IMR-90 (cell line): Measurements from ENCODE around the gene LYPD4. TPM values are rescaled to one million over a fixed set of nuclear protein-coding genes. Genes with fewer than 3 reads are reported as not detected.

Source experiments
- ATAC-seq: fragments of 200-7000 bp; cut with Tn5 transposase; 2 replicates; pipeline ENCODE4 v1.9.1; 2020; ENCODE audit warnings: low read depth, mild to moderate bottlenecking, moderate library complexity
- BruUV-seq: library from RNA; stranded (reverse); fragments of 400-500 nt; replicated peaks from 2 replicates; lab custom pipeline; 2021; lab: Mats Ljungman, UMichigan
- CTCF ChIA-PET: fragments of 300-600 bp; formaldehyde crosslinking; extraction: SDS; loops from one replicate; lab custom pipeline; 2021; ENCODE audit warnings: antibody characterized with exemption; lab: Yijun Ruan, JAX
- POLR2A ChIA-PET: fragments of 300-600 bp; sonication (Branson Sonifier 250); formaldehyde crosslinking; loops from one replicate; lab custom pipeline; 2022; ENCODE audit warnings: antibody characterized with exemption; ENCODE audit not compliant: unreplicated experiment; lab: Charles Lee
- DNase-seq: peaks from one replicate; pipeline ENCODE4 v3.0.0; 2013
- H2AFZ ChIP-seq: replicated peaks from 2 replicates; pipeline ENCODE3; 2013; ENCODE audit warnings: low read length, mild to moderate bottlenecking; ENCODE audit not compliant: poor library complexity
- H2AK5ac ChIP-seq: 2 replicates; pipeline ENCODE4 v1.6.1; 2013; ENCODE audit warnings: low read depth, low read length, inconsistent platforms
- H2AK9ac ChIP-seq: replicated peaks from 2 replicates; pipeline ENCODE3; 2013; ENCODE audit warnings: mild to moderate bottlenecking, low read depth, low read length, moderate library complexity; ENCODE audit not compliant: poor library complexity
- H2BK120ac ChIP-seq: 2 replicates; pipeline ENCODE4 v1.6.1; 2013; ENCODE audit warnings: low read depth, low read length, inconsistent platforms
- H2BK15ac ChIP-seq: 3 replicates; pipeline ENCODE4 v1.6.1; 2013; ENCODE audit warnings: low read depth, low read length, inconsistent platforms
- H2BK20ac ChIP-seq: 2 replicates; pipeline ENCODE4 v1.6.1; 2013; ENCODE audit warnings: low read depth, mild to moderate bottlenecking, inconsistent platforms, low read length, moderate library complexity
- H2BK5ac ChIP-seq: 2 replicates; pipeline ENCODE4 v1.6.1; 2013; ENCODE audit warnings: mild to moderate bottlenecking, low read depth, low read length, inconsistent platforms; ENCODE audit not compliant: poor library complexity, severe bottlenecking
- H3K14ac ChIP-seq: replicated peaks from 2 replicates; pipeline ENCODE4 v1.6.1; 2013; ENCODE audit warnings: low read depth, low read length, inconsistent platforms
- H3K18ac ChIP-seq: 2 replicates; pipeline ENCODE4 v1.6.1; 2013; ENCODE audit warnings: low read depth, low read length, control low read depth
- H3K23ac ChIP-seq: 2 replicates; pipeline ENCODE4 v1.6.1; 2013; ENCODE audit warnings: low read depth, low read length, inconsistent platforms
- H3K27ac ChIP-seq: 2 replicates; pipeline ENCODE4 v1.5.1; 2013; ENCODE audit warnings: mild to moderate bottlenecking, control low read depth, low read length; ENCODE audit not compliant: insufficient read depth
- H3K27me3 ChIP-seq: 2 replicates; pipeline ENCODE4 v1.6.1; 2013; ENCODE audit warnings: low read length; ENCODE audit not compliant: control insufficient read depth, insufficient read depth
- H3K36me3 ChIP-seq: 2 replicates; pipeline ENCODE4 v1.6.1; 2013; ENCODE audit warnings: low read length, mixed read lengths; ENCODE audit not compliant: control insufficient read depth, insufficient read depth
- H3K4ac ChIP-seq: 2 replicates; pipeline ENCODE4 v1.6.1; 2013; ENCODE audit warnings: low read depth, low read length, inconsistent platforms
- H3K4me1 ChIP-seq: 2 replicates; pipeline ENCODE4 v1.6.1; 2013; ENCODE audit warnings: low read length, mixed read lengths; ENCODE audit not compliant: control insufficient read depth, insufficient read depth
- H3K4me2 ChIP-seq: 2 replicates; pipeline ENCODE4 v1.6.1; 2013; ENCODE audit warnings: low read depth, mild to moderate bottlenecking, control low read depth, low read length, moderate library complexity
- H3K4me3 ChIP-seq: 2 replicates; pipeline ENCODE4 v1.5.1; 2013; ENCODE audit warnings: low read depth, mild to moderate bottlenecking, control low read depth, low read length, moderate library complexity; ENCODE audit not compliant: insufficient read depth
- H3K56ac ChIP-seq: 2 replicates; pipeline ENCODE4 v1.6.1; 2013; ENCODE audit warnings: low read length, inconsistent platforms; ENCODE audit not compliant: insufficient read depth; ENCODE audit errors: extremely low read depth
- H3K79me1 ChIP-seq, 2 experiments: 2 replicates each; pipeline ENCODE4 v1.6.1; 2013; ENCODE audit warnings: low read length in 2 of 2, inconsistent platforms in 1 of 2, low read depth in 1 of 2
- H3K9ac ChIP-seq: 2 replicates; pipeline ENCODE4 v1.6.1; 2013; ENCODE audit warnings: low read depth, low read length, control low read depth
- H3K9me1 ChIP-seq: 2 replicates; pipeline ENCODE4 v1.6.1; 2013; ENCODE audit warnings: low read length, inconsistent platforms; ENCODE audit not compliant: insufficient read depth
- H3K9me3 ChIP-seq: 2 replicates; pipeline ENCODE4 v1.6.1; 2013; ENCODE audit warnings: low read length; ENCODE audit not compliant: control insufficient read depth, insufficient read depth
- H4K20me1 ChIP-seq: 2 replicates; pipeline ENCODE4 v1.6.1; 2013; ENCODE audit warnings: low read length, inconsistent platforms; ENCODE audit not compliant: insufficient read depth
- H4K5ac ChIP-seq: 2 replicates; pipeline ENCODE4 v1.6.1; 2013; ENCODE audit warnings: mild to moderate bottlenecking, low read depth, low read length, control low read depth
- H4K8ac ChIP-seq, 2 experiments: 2 replicates each; pipeline ENCODE4 v1.6.1; 2013; ENCODE audit warnings: low read depth in 2 of 2, low read length in 2 of 2, control low read depth in 1 of 2, inconsistent platforms in 1 of 2
- H4K91ac ChIP-seq: 2 replicates; pipeline ENCODE4 v1.6.1; 2013; ENCODE audit warnings: low read depth, low read length, inconsistent platforms; ENCODE audit not compliant: insufficient read depth
- BHLHE40 ChIP-seq: fragments of 150-350 bp; IDR thresholded peaks from 2 replicates; pipeline ENCODE4 v1.6.1; 2016; ENCODE audit warnings: mild to moderate bottlenecking, low read depth, low read length
- CEBPB ChIP-seq: IDR thresholded peaks from 2 replicates; pipeline ENCODE4 v1.6.1; 2012; ENCODE audit warnings: low read depth, low read length, improper control_type of control experiment
- CHD1 ChIP-seq: IDR thresholded peaks from 2 replicates; pipeline ENCODE4 v1.6.1; 2012; ENCODE audit warnings: low read depth, low read length, improper control_type of control experiment
- FOS ChIP-seq: fragments of 150-350 bp; IDR thresholded peaks from 2 replicates; pipeline ENCODE4 v1.6.1; 2016; ENCODE audit warnings: low read depth, low read length
- MAFK ChIP-seq: IDR thresholded peaks from 2 replicates; pipeline ENCODE4 v1.6.1; 2012; ENCODE audit warnings: low read depth, low read length, improper control_type of control experiment
- MAZ ChIP-seq: IDR thresholded peaks from 2 replicates; pipeline ENCODE4 v1.6.1; 2012; ENCODE audit warnings: low read depth, mild to moderate bottlenecking, low read length, improper control_type of control experiment, moderate library complexity, borderline replicate concordance
- MXI1 ChIP-seq: IDR thresholded peaks from 2 replicates; pipeline ENCODE4 v1.6.1; 2012; ENCODE audit warnings: low read depth, mild to moderate bottlenecking, low read length, moderate library complexity, borderline replicate concordance
- NFE2L2 ChIP-seq: fragments of 150-350 bp; IDR thresholded peaks from 2 replicates; pipeline ENCODE4 v1.6.1; 2016; ENCODE audit warnings: low read depth, mild to moderate bottlenecking, low read length
- POLR2A ChIP-seq: IDR thresholded peaks from 2 replicates; pipeline ENCODE4 v1.6.1; 2012; ENCODE audit warnings: mild to moderate bottlenecking, low read depth, low read length
- RAD21 ChIP-seq: IDR thresholded peaks from 2 replicates; pipeline ENCODE4 v1.6.1; 2012; ENCODE audit warnings: low read length, improper control_type of control experiment
- RCOR1 ChIP-seq: IDR thresholded peaks from 2 replicates; pipeline ENCODE4 v1.6.1; 2012; ENCODE audit warnings: mild to moderate bottlenecking, low read length, improper control_type of control experiment; ENCODE audit not compliant: insufficient replicate concordance
- RFX5 ChIP-seq: IDR thresholded peaks from 2 replicates; pipeline ENCODE4 v1.8.0; 2012; ENCODE audit warnings: low read depth, mild to moderate bottlenecking, low read length, moderate library complexity
- SMC3 ChIP-seq: fragments of 150-350 bp; IDR thresholded peaks from 2 replicates; pipeline ENCODE4 v1.6.1; 2016; ENCODE audit warnings: low read depth, mild to moderate bottlenecking, antibody characterized with exemption, low read length, moderate library complexity
- WGBS, 2 experiments: methylation state at CpG; one replicate each; pipeline versions ENCODE4 v1.1.5 to v1.1.7; 2013; ENCODE audit warnings: missing lambda C conversion rate in 2 of 2; ENCODE audit not compliant: insufficient read length in 1 of 2; ENCODE audit errors: extremely low coverage in 2 of 2; 5-methylcytosine and 5-hydroxymethylcytosine counted together
- dilution Hi-C: fragments of 300-500 bp; cut with HindIII; formaldehyde crosslinking; loops from one replicate; pipeline ENCODE4 v1.14.3; 2018; ENCODE audit warnings: low sequenced_read_pairs; ENCODE audit not compliant: unreplicated experiment
- in situ Hi-C: fragments of 300-500 bp; cut with MboI; formaldehyde crosslinking; loops from 3 replicates; pipeline ENCODE4 v1.14.3; 2019; ENCODE audit warnings: low sequenced_read_pairs, inconsistent platforms, mixed read lengths
- intact Hi-C: fragments of 100-400 bp; cut with micrococcal nuclease; formaldehyde crosslinking; loops from 2 replicates; pipeline ENCODE4 v1.10.0; 2022
- polyA plus RNA-seq, 3 experiments: library from polyadenylated mRNA; depleted of rRNA; stranded (reverse); fragments of >200 nt; gene quantifications; 2 replicates each; pipeline ENCODE4 v1.2.3, GENCODE V29; 2012; ENCODE audit warnings: low replicate concordance in 1 of 3
- total RNA-seq: library from RNA; depleted of rRNA; stranded (reverse); fragments of >200 nt; gene quantifications from 2 replicates; pipeline ENCODE4 v1.2.3, GENCODE V29; 2012
- TF ChIP-seq, protein P1 (sequence below): conservative IDR thresholded peaks from 2 replicates; pipeline ENCODE4 v1.5.1; 2012; ENCODE audit warnings: mild to moderate bottlenecking, low read depth, low read length, improper control_type of control experiment
- TF ChIP-seq, protein P2 (sequence below): fragments of 150-350 bp; IDR thresholded peaks from 2 replicates; pipeline ENCODE4 v1.6.1; 2016; ENCODE audit warnings: low read depth, mild to moderate bottlenecking, low read length, moderate library complexity, borderline replicate concordance
- TF ChIP-seq, protein P3 (sequence below): fragments of 150-350 bp; IDR thresholded peaks from 2 replicates; pipeline ENCODE4 v1.6.1; 2017; ENCODE audit warnings: mild to moderate bottlenecking, antibody characterized with exemption, low read length, low read depth

The LYPD4 gene
- total and polyA plus RNA-seq, 2 of the 4 experiments (the other 2 are of a cell fraction): not detected

DNA sequence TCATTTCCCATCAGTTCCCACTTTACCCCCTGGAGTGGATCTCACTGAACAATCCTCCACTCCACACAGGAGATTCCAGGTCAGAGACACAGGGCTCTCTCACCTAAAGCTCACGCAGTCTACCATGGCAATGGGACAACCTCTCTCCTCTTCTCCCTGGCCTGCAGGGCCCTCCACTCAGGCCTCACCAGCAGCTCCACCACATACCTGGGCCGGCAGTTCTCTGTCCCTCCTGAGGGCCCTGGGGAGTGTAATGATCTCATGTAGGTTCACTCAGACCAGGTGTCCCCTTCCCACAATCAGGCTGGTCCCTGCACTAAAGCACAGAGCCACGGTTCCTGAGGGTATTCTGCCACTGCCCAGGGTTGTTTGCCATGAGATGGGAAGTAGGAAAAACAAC is 32.5 kb downstream of the LYPD4 start:
- Histone ChIP-seq H4K20me1 (no peaks in the 10 kb centered on the region), H3K27ac (no peak overlapping the region), H2BK5ac (no peak overlapping the region), H3K79me1 (no peaks in the 10 kb centered on the region), H2BK20ac (no peak overlapping the region), H3K9me1 (no peaks in the 10 kb centered on the region), H3K9me3 (no peaks in the 10 kb centered on the region), H4K5ac (no peak overlapping the region), H2BK15ac (no peak overlapping the region), H3K36me3 (no peaks in the 10 kb centered on the region), H3K4me2 (no peak overlapping the region), H2AFZ (no peak overlapping the region), H3K27me3 (no peaks in the 10 kb centered on the region), H3K4me3 (no peak overlapping the region), H3K14ac (no peak overlapping the region), H3K18ac (no peak overlapping the region), H4K91ac (no peak overlapping the region), H3K4ac (no peak overlapping the region), H2AK5ac (no peak overlapping the region), H3K56ac (no peak overlapping the region), H3K4me1 (no peaks in the 10 kb centered on the region), H3K23ac (no peak overlapping the region), H2BK120ac (no peak overlapping the region), H3K9ac (no peak overlapping the region), H4K8ac (no peak overlapping the region), H2AK9ac (no peak overlapping the region)
- TF ChIP-seq BHLHE40: no peak
- no peak for TF ChIP-seq MXI1
- no peak for TF ChIP-seq RFX5
- TF ChIP-seq MAZ: no peak
- no peak for TF ChIP-seq NFE2L2
- TF ChIP-seq, protein P1, sequence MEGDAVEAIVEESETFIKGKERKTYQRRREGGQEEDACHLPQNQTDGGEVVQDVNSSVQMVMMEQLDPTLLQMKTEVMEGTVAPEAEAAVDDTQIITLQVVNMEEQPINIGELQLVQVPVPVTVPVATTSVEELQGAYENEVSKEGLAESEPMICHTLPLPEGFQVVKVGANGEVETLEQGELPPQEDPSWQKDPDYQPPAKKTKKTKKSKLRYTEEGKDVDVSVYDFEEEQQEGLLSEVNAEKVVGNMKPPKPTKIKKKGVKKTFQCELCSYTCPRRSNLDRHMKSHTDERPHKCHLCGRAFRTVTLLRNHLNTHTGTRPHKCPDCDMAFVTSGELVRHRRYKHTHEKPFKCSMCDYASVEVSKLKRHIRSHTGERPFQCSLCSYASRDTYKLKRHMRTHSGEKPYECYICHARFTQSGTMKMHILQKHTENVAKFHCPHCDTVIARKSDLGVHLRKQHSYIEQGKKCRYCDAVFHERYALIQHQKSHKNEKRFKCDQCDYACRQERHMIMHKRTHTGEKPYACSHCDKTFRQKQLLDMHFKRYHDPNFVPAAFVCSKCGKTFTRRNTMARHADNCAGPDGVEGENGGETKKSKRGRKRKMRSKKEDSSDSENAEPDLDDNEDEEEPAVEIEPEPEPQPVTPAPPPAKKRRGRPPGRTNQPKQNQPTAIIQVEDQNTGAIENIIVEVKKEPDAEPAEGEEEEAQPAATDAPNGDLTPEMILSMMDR: no peak
- TF ChIP-seq SMC3: no peak
- no peak for TF ChIP-seq POLR2A
- TF ChIP-seq, protein P2, sequence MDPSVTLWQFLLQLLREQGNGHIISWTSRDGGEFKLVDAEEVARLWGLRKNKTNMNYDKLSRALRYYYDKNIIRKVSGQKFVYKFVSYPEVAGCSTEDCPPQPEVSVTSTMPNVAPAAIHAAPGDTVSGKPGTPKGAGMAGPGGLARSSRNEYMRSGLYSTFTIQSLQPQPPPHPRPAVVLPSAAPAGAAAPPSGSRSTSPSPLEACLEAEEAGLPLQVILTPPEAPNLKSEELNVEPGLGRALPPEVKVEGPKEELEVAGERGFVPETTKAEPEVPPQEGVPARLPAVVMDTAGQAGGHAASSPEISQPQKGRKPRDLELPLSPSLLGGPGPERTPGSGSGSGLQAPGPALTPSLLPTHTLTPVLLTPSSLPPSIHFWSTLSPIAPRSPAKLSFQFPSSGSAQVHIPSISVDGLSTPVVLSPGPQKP: no peak
- no peak for TF ChIP-seq CEBPB
- TF ChIP-seq CHD1: no peak
- TF ChIP-seq FOS: no peak
- TF ChIP-seq RAD21: no peak
- no peak for TF ChIP-seq MAFK
- TF ChIP-seq RCOR1: no peak
- TF ChIP-seq, protein P3, sequence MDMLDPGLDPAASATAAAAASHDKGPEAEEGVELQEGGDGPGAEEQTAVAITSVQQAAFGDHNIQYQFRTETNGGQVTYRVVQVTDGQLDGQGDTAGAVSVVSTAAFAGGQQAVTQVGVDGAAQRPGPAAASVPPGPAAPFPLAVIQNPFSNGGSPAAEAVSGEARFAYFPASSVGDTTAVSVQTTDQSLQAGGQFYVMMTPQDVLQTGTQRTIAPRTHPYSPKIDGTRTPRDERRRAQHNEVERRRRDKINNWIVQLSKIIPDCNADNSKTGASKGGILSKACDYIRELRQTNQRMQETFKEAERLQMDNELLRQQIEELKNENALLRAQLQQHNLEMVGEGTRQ: no peak
- POLR2A ChIA-PET: no interaction called here
- intact Hi-C loops (no loop called here), in situ Hi-C loops (no loop called here), dilution Hi-C loops (no loop called here)
- BruUV-seq: no TSS peak
- CTCF ChIA-PET: no interaction called here
- ATAC-seq (no peak), DNase-seq (no peak)
- WGBS, 2 experiments: 17% methylated on average over 1 of the region's 3 CpGs; no CpG with 5 or more reads in 1 of the 2 experiments
